Measurements from ENCODE around the gene CTNNBIP1. TPM values are rescaled to one million over a fixed set of nuclear protein-coding genes. Genes with fewer than 3 reads are reported as not detected.

Gene CTNNBIP1
- polyA plus RNA-seq, 1 donor (not counting 4 experiments of a cell fraction or from before 2014, with no cell fraction given): 92.3 TPM

DNA sequence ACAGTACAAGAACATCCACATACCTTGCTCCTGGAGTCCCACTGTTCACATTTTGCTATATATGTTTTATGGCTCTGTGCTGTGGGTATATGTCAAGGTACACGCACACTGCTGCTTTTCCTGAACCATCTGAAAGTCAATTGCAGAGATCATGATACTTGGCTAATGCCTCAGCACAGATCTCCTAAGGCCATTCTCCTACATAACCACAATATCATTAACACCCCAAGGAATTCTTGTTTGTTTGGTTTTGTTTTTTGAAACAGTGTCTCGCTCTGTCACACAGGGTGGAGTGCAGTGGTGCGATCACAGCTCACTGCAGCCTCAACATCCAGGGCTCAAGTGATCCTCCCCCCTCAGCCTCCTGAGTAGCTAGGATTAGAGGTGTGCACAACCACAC is 16.0 kb downstream of the CTNNBIP1 start:
- no peak overlapping the region for H2AFZ ChIP-seq (ENCODE audit: control insufficient read depth, low read length)
- DNase-seq (ENCODE audit: low read depth, low spot score): no peak

DNA sequence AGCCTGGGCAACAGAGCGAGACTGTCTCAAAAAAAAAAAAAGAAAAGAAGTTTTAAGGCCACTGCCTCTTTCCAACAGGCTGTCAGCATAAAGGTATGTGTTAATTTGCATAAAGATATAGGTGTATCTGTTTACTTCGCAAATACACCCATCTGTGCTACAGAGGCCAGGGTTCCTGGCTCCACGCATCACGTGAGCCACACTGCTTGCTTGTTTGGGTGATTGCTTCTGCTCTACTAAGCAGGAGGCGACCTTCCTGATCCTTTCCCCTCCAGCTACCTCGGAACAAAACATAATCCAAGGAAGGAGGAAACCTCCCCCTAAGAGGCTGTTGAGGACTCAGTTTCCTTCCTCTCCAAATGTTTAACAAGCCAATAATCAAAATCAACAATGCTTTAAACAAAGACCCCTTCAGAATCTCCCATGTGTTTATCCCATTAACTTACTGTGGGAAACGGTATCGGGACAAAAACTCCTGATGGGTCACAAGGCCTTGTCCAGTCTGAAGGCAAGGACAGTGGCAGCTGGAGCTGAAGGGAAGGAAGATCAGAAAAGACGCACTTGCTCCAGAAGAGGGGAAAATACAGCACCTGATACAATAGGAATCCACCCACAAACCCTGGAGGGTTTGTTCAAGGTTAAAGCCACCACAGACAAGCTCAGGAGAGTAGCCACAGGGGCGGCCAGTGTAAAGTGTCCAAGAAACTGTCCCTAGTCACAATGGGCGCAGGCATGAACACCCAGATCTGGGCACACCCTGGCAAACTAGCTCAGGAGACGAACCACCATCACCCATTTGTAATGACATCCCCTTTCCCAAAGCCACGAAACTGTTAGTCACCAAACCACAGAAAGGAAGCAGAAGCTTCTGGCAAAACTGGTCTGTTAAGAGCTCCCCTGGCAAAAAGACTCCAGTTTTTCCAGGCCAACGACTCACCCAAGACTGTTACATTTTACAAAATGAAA is 17.2 kb downstream of the CTNNBIP1 start:
- Histone ChIP-seq H3K9me1 (ENCODE audit: control insufficient read depth, extremely low read depth, insufficient read depth, low read length) (peaks cover 3% of the 10 kb centered on the region), H3K27ac (ENCODE audit: control insufficient read depth, insufficient read depth, low read length) (peak overlapping the region; percentile 96), H3K4me2 (ENCODE audit: control insufficient read depth, extremely low read depth, insufficient read depth, low read depth, low read length) (peak overlapping the region; percentile 94), H3K79me2 (ENCODE audit: control insufficient read depth, insufficient read depth, low read length) (peaks cover 17% of the 10 kb centered on the region), H3K9ac (ENCODE audit: control insufficient read depth, extremely low read depth, insufficient read depth, low read length) (peak overlapping the region; percentile 72), H4K20me1 (ENCODE audit: control insufficient read depth, extremely low read depth, insufficient read depth, low read length) (no peaks in the 10 kb centered on the region), H3K4me1 (ENCODE audit: control insufficient read depth, extremely low read depth, insufficient read depth, low read length) (peaks cover 57% of the 10 kb centered on the region), H3K9me3 (ENCODE audit: control insufficient read depth, low read depth, low read length) (no peaks in the 10 kb centered on the region), H3K36me3 (ENCODE audit: control insufficient read depth in 2 of 2, extremely low read depth in 1 of 2, insufficient read depth in 2 of 2, low read length in 2 of 2) (peaks cover 2 to 12% of the 10 kb centered on the region in 2 experiments), H3K27me3 (ENCODE audit: control insufficient read depth, extremely low read depth, insufficient read depth, low read length) (no peaks in the 10 kb centered on the region), H3K4me3 (ENCODE audit: control insufficient read depth in 2 of 3, extremely low read depth in 1 of 3, insufficient read depth in 2 of 3, low read depth in 1 of 3, low read length in 3 of 3) (peak overlapping the region; percentile 15 to 68 (median 59)), H2AFZ (ENCODE audit: control insufficient read depth, low read length) (no peak overlapping the region)
- DNase-seq (ENCODE audit: low read depth, low spot score): no peak
- peak; percentile 94 for FAIRE-seq
- dilution Hi-C loops (cut with MboI; ENCODE audit: extremely low pct_ligation_motif_present, low sequenced_read_pairs): loop anchor here (25.0 kb wide), 1 partner anchor 106 kb away; no protein-coding TSS in a partner anchor
- TF ChIP-seq, protein P1, sequence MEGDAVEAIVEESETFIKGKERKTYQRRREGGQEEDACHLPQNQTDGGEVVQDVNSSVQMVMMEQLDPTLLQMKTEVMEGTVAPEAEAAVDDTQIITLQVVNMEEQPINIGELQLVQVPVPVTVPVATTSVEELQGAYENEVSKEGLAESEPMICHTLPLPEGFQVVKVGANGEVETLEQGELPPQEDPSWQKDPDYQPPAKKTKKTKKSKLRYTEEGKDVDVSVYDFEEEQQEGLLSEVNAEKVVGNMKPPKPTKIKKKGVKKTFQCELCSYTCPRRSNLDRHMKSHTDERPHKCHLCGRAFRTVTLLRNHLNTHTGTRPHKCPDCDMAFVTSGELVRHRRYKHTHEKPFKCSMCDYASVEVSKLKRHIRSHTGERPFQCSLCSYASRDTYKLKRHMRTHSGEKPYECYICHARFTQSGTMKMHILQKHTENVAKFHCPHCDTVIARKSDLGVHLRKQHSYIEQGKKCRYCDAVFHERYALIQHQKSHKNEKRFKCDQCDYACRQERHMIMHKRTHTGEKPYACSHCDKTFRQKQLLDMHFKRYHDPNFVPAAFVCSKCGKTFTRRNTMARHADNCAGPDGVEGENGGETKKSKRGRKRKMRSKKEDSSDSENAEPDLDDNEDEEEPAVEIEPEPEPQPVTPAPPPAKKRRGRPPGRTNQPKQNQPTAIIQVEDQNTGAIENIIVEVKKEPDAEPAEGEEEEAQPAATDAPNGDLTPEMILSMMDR (optimal IDR thresholded peaks at IDR 0.05 in 1 of 3, IDR thresholded peaks at IDR 0.05 in 1 of 3, conservative IDR thresholded peaks at IDR 0.05 in 1 of 3; ENCODE audit: extremely low read depth in 1 of 3, insufficient read depth in 2 of 3, low read length in 3 of 3): no peak
- TF ChIP-seq EZH2 (IDR thresholded peaks at IDR 0.05; ENCODE audit: low read length): no peak

More for the DNA sequence above, 16.0 kb downstream of the CTNNBIP1 start:
- H3K4me2 ChIP-seq (ENCODE audit: control insufficient read depth, extremely low read depth, insufficient read depth, low read depth, low read length): peak overlapping the region; percentile 94
- TF ChIP-seq EZH2 (IDR thresholded peaks at IDR 0.05; ENCODE audit: low read length): no peak
- TF ChIP-seq, protein P1 (optimal IDR thresholded peaks at IDR 0.05 in 1 of 3, IDR thresholded peaks at IDR 0.05 in 1 of 3, conservative IDR thresholded peaks at IDR 0.05 in 1 of 3; ENCODE audit: extremely low read depth in 1 of 3, insufficient read depth in 2 of 3, low read length in 3 of 3): no peak
- H3K9me1 ChIP-seq (ENCODE audit: control insufficient read depth, extremely low read depth, insufficient read depth, low read length): peaks cover 3% of the 10 kb centered on the region
- peak; percentile 49 for FAIRE-seq
- dilution Hi-C loops (cut with MboI; ENCODE audit: extremely low pct_ligation_motif_present, low sequenced_read_pairs): loop anchor here (25.0 kb wide), 1 partner anchor 107 kb away; no protein-coding TSS in a partner anchor
- peak overlapping the region in 2 of 3 experiments; percentile 59 to 68 for H3K4me3 ChIP-seq (ENCODE audit: control insufficient read depth in 2 of 3, extremely low read depth in 1 of 3, insufficient read depth in 2 of 3, low read depth in 1 of 3, low read length in 3 of 3)
- peak overlapping the region; percentile 96 for H3K27ac ChIP-seq (ENCODE audit: control insufficient read depth, insufficient read depth, low read length)
- peaks cover 57% of the 10 kb centered on the region for H3K4me1 ChIP-seq (ENCODE audit: control insufficient read depth, extremely low read depth, insufficient read depth, low read length)
- H4K20me1 ChIP-seq (ENCODE audit: control insufficient read depth, extremely low read depth, insufficient read depth, low read length): no peaks in the 10 kb centered on the region
- H3K9me3 ChIP-seq (ENCODE audit: control insufficient read depth, low read depth, low read length): no peaks in the 10 kb centered on the region
- H3K36me3 ChIP-seq (ENCODE audit: control insufficient read depth in 2 of 2, extremely low read depth in 1 of 2, insufficient read depth in 2 of 2, low read length in 2 of 2): peaks cover 2 to 8% of the 10 kb centered on the region in 2 experiments
- peaks cover 13% of the 10 kb centered on the region for H3K79me2 ChIP-seq (ENCODE audit: control insufficient read depth, insufficient read depth, low read length)
- no peaks in the 10 kb centered on the region for H3K27me3 ChIP-seq (ENCODE audit: control insufficient read depth, extremely low read depth, insufficient read depth, low read length)
- H3K9ac ChIP-seq (ENCODE audit: control insufficient read depth, extremely low read depth, insufficient read depth, low read length): peak overlapping the region; percentile 71

Measured in keratinocyte (primary cell).